Calu3 (cell line): ENCODE measurements around the gene CDRT4. TPM values are rescaled to one million over a fixed set of nuclear protein-coding genes. Genes with fewer than 3 reads are reported as not detected.

Experiments used
- BruUV-seq: library from RNA; stranded (reverse); fragments of 400-500 nt; replicated peaks from 2 replicates; lab custom pipeline; 2021; lab: Mats Ljungman, UMichigan
- CTCF ChIA-PET: fragments of 300-600 bp; sonication (Branson Sonifier 250); formaldehyde crosslinking; loops from one replicate; lab custom pipeline; 2022; ENCODE audit warnings: antibody characterized with exemption; lab: Charles Lee
- DNase-seq: peaks from one replicate; pipeline ENCODE4 v3.0.0; 2022
- H3K27ac Mint-ChIP-seq: one replicate; pipeline ENCODE4 v1.8.0; 2022; ENCODE audit warnings: mixed read lengths; ENCODE audit not compliant: unreplicated experiment
- H3K27me3 Mint-ChIP-seq: one replicate; pipeline ENCODE4 v1.8.0; 2022; ENCODE audit warnings: mixed read lengths; ENCODE audit not compliant: unreplicated experiment
- H3K36me3 Mint-ChIP-seq: one replicate; pipeline ENCODE4 v1.8.0; 2022; ENCODE audit warnings: mild to moderate bottlenecking, moderate library complexity, mixed read lengths; ENCODE audit not compliant: insufficient read depth, unreplicated experiment
- H3K4me1 Mint-ChIP-seq: one replicate; pipeline ENCODE4 v1.8.0; 2022; ENCODE audit warnings: mild to moderate bottlenecking, low read depth, mixed read lengths; ENCODE audit not compliant: unreplicated experiment
- H3K4me3 Mint-ChIP-seq: one replicate; pipeline ENCODE4 v1.8.0; 2022; ENCODE audit warnings: mild to moderate bottlenecking, low read depth, moderate library complexity, mixed read lengths; ENCODE audit not compliant: unreplicated experiment
- H3K9me3 Mint-ChIP-seq: one replicate; pipeline ENCODE4 v1.8.0; 2022; ENCODE audit warnings: low read depth, mixed read lengths; ENCODE audit not compliant: unreplicated experiment
- intact Hi-C: fragments of 100-400 bp; cut with micrococcal nuclease; formaldehyde crosslinking; loops from one replicate; pipeline ENCODE4 v1.10.0; 2022; ENCODE audit not compliant: unreplicated experiment
- total RNA-seq: library from RNA; stranded (reverse); gene quantifications from 2 replicates; pipeline ENCODE4 v1.2.3, GENCODE V29; 2022
- TF ChIP-seq, protein P1 (sequence below): fragments of 200-600 bp; IDR thresholded peaks from one replicate; pipeline ENCODE4 v1.8.0; 2022; ENCODE audit warnings: antibody characterized with exemption; ENCODE audit not compliant: unreplicated experiment

The CDRT4 gene
- total RNA-seq, 1 experiment from 2014 or later, result 2.8 TPM

DNA sequence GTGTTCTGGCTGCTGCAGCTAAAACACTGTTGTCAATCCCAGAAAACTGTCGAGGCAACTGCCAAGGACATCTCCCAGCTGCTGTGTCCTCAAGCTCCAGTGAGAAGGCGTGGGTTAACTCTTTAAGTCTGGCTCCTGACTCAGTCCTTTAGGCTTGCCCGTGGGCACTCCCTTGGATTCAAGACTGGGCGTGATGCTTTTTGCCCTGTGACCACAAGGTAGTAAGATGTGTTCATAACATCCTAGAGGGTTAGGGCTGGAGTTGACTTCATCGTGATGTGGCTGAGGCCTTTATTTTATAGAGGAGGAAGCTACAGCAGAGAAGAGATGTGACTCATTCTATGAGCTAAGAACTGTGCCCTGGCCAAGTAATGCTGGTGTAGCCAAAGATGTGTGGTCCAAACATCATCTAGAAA, 75.1 kb downstream of the CDRT4 start:
- no peak overlapping the region for H3K27ac Mint-ChIP-seq
- H3K36me3 Mint-ChIP-seq, result no peaks in the 10 kb centered on the region
- intact Hi-C loops, result no loop called here
- H3K27me3 Mint-ChIP-seq, result peaks cover 7% of the 10 kb centered on the region
- H3K4me3 Mint-ChIP-seq, result no peak overlapping the region
- BruUV-seq, result no TSS peak
- H3K9me3 Mint-ChIP-seq, result no peaks in the 10 kb centered on the region
- DNase-seq, result no peak
- CTCF ChIA-PET, result no interaction called here
- no peaks in the 10 kb centered on the region for H3K4me1 Mint-ChIP-seq
- TF ChIP-seq, protein P1, sequence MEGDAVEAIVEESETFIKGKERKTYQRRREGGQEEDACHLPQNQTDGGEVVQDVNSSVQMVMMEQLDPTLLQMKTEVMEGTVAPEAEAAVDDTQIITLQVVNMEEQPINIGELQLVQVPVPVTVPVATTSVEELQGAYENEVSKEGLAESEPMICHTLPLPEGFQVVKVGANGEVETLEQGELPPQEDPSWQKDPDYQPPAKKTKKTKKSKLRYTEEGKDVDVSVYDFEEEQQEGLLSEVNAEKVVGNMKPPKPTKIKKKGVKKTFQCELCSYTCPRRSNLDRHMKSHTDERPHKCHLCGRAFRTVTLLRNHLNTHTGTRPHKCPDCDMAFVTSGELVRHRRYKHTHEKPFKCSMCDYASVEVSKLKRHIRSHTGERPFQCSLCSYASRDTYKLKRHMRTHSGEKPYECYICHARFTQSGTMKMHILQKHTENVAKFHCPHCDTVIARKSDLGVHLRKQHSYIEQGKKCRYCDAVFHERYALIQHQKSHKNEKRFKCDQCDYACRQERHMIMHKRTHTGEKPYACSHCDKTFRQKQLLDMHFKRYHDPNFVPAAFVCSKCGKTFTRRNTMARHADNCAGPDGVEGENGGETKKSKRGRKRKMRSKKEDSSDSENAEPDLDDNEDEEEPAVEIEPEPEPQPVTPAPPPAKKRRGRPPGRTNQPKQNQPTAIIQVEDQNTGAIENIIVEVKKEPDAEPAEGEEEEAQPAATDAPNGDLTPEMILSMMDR, result no peak

DNA sequence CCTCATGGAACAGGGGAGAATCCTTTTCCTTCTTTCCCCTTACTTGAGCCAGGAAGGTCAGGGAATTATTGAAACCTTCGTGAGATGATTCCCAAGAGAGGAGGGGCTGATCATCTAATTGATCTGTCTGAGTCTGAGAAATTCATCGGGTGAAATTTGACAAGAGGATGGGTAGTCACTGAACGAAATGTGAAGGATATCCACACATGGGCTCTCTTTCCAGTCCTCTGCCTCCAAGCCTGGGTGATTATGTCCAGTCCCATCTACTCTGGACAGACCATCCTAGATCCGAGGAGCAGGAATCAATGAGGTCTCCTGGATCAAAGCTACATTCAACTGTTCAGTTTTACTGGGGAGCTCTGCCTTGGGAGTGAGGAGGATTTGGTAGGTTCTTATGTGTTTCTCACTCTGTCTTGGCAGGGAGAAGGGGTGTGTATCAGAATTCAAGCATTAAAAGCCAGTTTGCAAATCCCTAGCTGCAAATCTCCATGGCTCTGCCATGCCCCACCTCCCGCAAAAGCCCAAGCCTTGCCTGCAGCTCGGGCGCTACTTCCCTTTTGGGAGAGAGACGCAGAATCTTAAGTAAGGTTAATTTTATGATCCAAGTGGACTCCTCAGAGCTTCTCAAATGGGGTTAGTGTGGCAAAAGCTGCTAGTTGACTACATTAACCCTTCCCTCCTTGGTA, 78.9 kb downstream of the CDRT4 start:
- peaks cover 2% of the 10 kb centered on the region for H3K9me3 Mint-ChIP-seq
- no peaks in the 10 kb centered on the region for H3K36me3 Mint-ChIP-seq
- no peak for DNase-seq
- TF ChIP-seq, protein P1, result no peak
- intact Hi-C loops, result no loop called here
- H3K27me3 Mint-ChIP-seq, result no peaks in the 10 kb centered on the region
- BruUV-seq, result no TSS peak
- H3K27ac Mint-ChIP-seq, result no peak overlapping the region
- H3K4me3 Mint-ChIP-seq, result no peak overlapping the region
- CTCF ChIA-PET, result interaction anchor here (0.6 kb wide), 1 partner anchor 22 kb away, joined by 4 read pairs; no protein-coding TSS in a partner anchor
- H3K4me1 Mint-ChIP-seq, result no peaks in the 10 kb centered on the region

- intact Hi-C loops, result no loop called here
- CTCF ChIA-PET, result no interaction called here
- no TSS peak for BruUV-seq
- H3K36me3 Mint-ChIP-seq, result no peaks in the 10 kb centered on the region
- H3K9me3 Mint-ChIP-seq, result peaks cover 2% of the 10 kb centered on the region
- H3K27ac Mint-ChIP-seq, result no peak overlapping the region
- DNase-seq, result no peak
- H3K4me3 Mint-ChIP-seq, result no peak overlapping the region
- no peaks in the 10 kb centered on the region for H3K27me3 Mint-ChIP-seq
- TF ChIP-seq, protein P1, result no peak
- H3K4me1 Mint-ChIP-seq, result no peaks in the 10 kb centered on the region
These were observed 81.3 kb downstream of the CDRT4 start for GRCh38 chr17:15386083-15386482.

Other genes with a start within 250 kb of the CDRT4 start
- gene PMP22, start 202.3 kb downstream of the CDRT4 start, total RNA-seq, result 0.83 and 1.7 TPM in 2 replicates
- gene TEKT3, start 126.0 kb downstream of the CDRT4 start, total RNA-seq, result not detected in 2 replicates
- gene TVP23C, start 95.9 kb upstream of the CDRT4 start, total RNA-seq, result 7.4 and 7.7 TPM in 2 replicates
- gene FBXW10B, start 152.1 kb upstream of the CDRT4 start, total RNA-seq, result 8.1 and 12.6 TPM in 2 replicates
- gene TRIM16, start 216.7 kb upstream of the CDRT4 start, total RNA-seq, result 53.2 and 56.1 TPM in 2 replicates
- 15.3 and 22.3 TPM in 2 replicates for gene ZNF286A, start 232.1 kb upstream of the CDRT4 start, total RNA-seq